Esophagus muscularis mucosa (tissue), 4 donors: ENCODE data around the gene XYLT1.

Source experiments
- EP300 ChIP-seq: sonication (generic); formaldehyde crosslinking; IDR thresholded peaks from one replicate; pipeline ENCODE4 v1.6.1; 2017; ENCODE audit warnings: antibody characterized with exemption
- POLR2A ChIP-seq: fragments of 450-650 bp; IDR thresholded peaks from one replicate; pipeline ENCODE4 v1.6.1; 2017; ENCODE audit warnings: antibody characterized with exemption, moderate library complexity, mild to moderate bottlenecking, low read depth
- TF ChIP-seq, protein P1 (sequence below), 3 experiments: fragments of 200-600 bp in 2 of 3; fragments of 450-650 bp in 1 of 3; sonication (generic) in 2 of 3; IDR thresholded peaks; one replicate each; pipeline ENCODE4 v1.5.1; 2017 to 2019; ENCODE audit warnings: antibody characterized with exemption in 3 of 3, mild to moderate bottlenecking in 2 of 3, moderate library complexity in 1 of 3

- TF ChIP-seq, protein P1, sequence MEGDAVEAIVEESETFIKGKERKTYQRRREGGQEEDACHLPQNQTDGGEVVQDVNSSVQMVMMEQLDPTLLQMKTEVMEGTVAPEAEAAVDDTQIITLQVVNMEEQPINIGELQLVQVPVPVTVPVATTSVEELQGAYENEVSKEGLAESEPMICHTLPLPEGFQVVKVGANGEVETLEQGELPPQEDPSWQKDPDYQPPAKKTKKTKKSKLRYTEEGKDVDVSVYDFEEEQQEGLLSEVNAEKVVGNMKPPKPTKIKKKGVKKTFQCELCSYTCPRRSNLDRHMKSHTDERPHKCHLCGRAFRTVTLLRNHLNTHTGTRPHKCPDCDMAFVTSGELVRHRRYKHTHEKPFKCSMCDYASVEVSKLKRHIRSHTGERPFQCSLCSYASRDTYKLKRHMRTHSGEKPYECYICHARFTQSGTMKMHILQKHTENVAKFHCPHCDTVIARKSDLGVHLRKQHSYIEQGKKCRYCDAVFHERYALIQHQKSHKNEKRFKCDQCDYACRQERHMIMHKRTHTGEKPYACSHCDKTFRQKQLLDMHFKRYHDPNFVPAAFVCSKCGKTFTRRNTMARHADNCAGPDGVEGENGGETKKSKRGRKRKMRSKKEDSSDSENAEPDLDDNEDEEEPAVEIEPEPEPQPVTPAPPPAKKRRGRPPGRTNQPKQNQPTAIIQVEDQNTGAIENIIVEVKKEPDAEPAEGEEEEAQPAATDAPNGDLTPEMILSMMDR (IDR thresholded peaks at IDR 0.05), result no peak
- TF ChIP-seq EP300 (no peak), POLR2A (no peak)
Observed at GRCh38 chr16:17371299-17371698, 99.5 kb downstream of the XYLT1 start.
